OCI-LY7 (cell line): ENCODE measurements around the gene COL4A1. TPM values are rescaled to one million over a fixed set of nuclear protein-coding genes. Genes with fewer than 3 reads are reported as not detected.

Source experiments
- BruUV-seq: library from RNA; stranded (reverse); fragments of 400-500 nt; replicated peaks from 2 replicates; lab custom pipeline; 2021; lab: Mats Ljungman, UMichigan
- CTCF ChIA-PET: fragments of 300-600 bp; sonication (Branson Sonifier 250); formaldehyde crosslinking; loops from one replicate; lab custom pipeline; 2022; ENCODE audit warnings: antibody characterized with exemption; ENCODE audit not compliant: unreplicated experiment; lab: Charles Lee
- POLR2A ChIA-PET: fragments of 300-600 bp; sonication (Branson Sonifier 250); formaldehyde crosslinking; loops from one replicate; lab custom pipeline; 2022; ENCODE audit warnings: antibody characterized with exemption; lab: Charles Lee
- DNase-seq: peaks from one replicate; pipeline ENCODE4 v3.0.0-alpha.2; 2015; ENCODE audit warnings: low spot score
- H2AFZ ChIP-seq: fragments of 200-600 bp; sonication (generic), shearing (Covaris generic); 2 replicates; pipeline ENCODE4 v1.6.1; 2014; ENCODE audit warnings: mild to moderate bottlenecking, antibody characterized with exemption, low read length, moderate library complexity
- H3K27ac ChIP-seq: fragments of 200-600 bp; sonication (generic); 2 replicates; pipeline ENCODE4 v1.5.1; 2014; ENCODE audit warnings: mixed run types, low read depth, mild to moderate bottlenecking, moderate library complexity, low read length, inconsistent platforms; ENCODE audit not compliant: poor library complexity, severe bottlenecking
- H3K36me3 ChIP-seq: fragments of 200-600 bp; sonication (generic); 2 replicates; pipeline ENCODE4 v1.6.1; 2014; ENCODE audit warnings: mild to moderate bottlenecking, antibody characterized with exemption, low read length, moderate library complexity, mixed read lengths; ENCODE audit not compliant: insufficient read depth
- H3K4me1 ChIP-seq: fragments of 200-600 bp; sonication (generic); 2 replicates; pipeline ENCODE4 v1.5.1; 2014; ENCODE audit warnings: mild to moderate bottlenecking, low read length; ENCODE audit not compliant: insufficient read depth, poor library complexity, severe bottlenecking
- H3K4me2 ChIP-seq: fragments of 200-600 bp; sonication (generic); 2 replicates; pipeline ENCODE4 v1.6.1; 2014; ENCODE audit warnings: mild to moderate bottlenecking, low read length
- H3K4me3 ChIP-seq: fragments of 200-600 bp; sonication (generic); 2 replicates; pipeline ENCODE4 v1.5.1; 2014; ENCODE audit warnings: mild to moderate bottlenecking, low read depth, low read length; ENCODE audit not compliant: poor library complexity, severe bottlenecking
- H3K79me2 ChIP-seq: fragments of 200-600 bp; sonication (generic); 2 replicates; pipeline ENCODE4 v1.6.1; 2016; ENCODE audit warnings: low read depth, mild to moderate bottlenecking, low read length, moderate library complexity, mixed read lengths; ENCODE audit not compliant: insufficient read depth
- H3K9me2 ChIP-seq: fragments of 200-600 bp; sonication (generic); 2 replicates; pipeline ENCODE4 v1.6.1; 2016; ENCODE audit warnings: mild to moderate bottlenecking, low read length, mixed read lengths; ENCODE audit not compliant: insufficient read depth
- H3K9me3 ChIP-seq: fragments of 200-600 bp; sonication (generic); 2 replicates; pipeline ENCODE4 v1.6.1; 2014; ENCODE audit warnings: mild to moderate bottlenecking, mixed run types, low read length, mixed read lengths
- H4K20me1 ChIP-seq: fragments of 200-600 bp; sonication (generic); 2 replicates; pipeline ENCODE4 v1.6.1; 2014; ENCODE audit warnings: mild to moderate bottlenecking, antibody characterized with exemption, low read length, moderate library complexity, mixed read lengths; ENCODE audit not compliant: insufficient read depth
- EZH2phosphoT487 ChIP-seq: fragments of 200-600 bp; sonication (generic); IDR thresholded peaks from 2 replicates; pipeline ENCODE4 v1.6.1; 2018; ENCODE audit warnings: low read depth, borderline replicate concordance, mild to moderate bottlenecking, mixed run types, antibody characterized with exemption, low read length, moderate library complexity, mixed read lengths
- intact Hi-C: fragments of 100-400 bp; cut with micrococcal nuclease; formaldehyde crosslinking; loops from one replicate; pipeline ENCODE4 v1.10.0; 2022; ENCODE audit not compliant: unreplicated experiment
- total RNA-seq, 2 experiments: library from RNA; depleted of rRNA in 1 of 2; stranded (reverse); fragments of >200 nt in 1 of 2; shearing (Covaris generic) in 1 of 2; gene quantifications; 2 replicates each; pipeline ENCODE4 v1.2.3, GENCODE V29; 2014 to 2022
- TF ChIP-seq, protein P1 (sequence below): fragments of 200-600 bp; sonication (generic); conservative IDR thresholded peaks from 2 replicates; pipeline ENCODE4 v1.5.1; 2014; ENCODE audit warnings: mild to moderate bottlenecking, antibody characterized with exemption, low read length, moderate library complexity, mixed read lengths

Gene COL4A1
- total RNA-seq, 2 experiments from 2014 or later = 0.06 TPM; not detected in 1

DNA sequence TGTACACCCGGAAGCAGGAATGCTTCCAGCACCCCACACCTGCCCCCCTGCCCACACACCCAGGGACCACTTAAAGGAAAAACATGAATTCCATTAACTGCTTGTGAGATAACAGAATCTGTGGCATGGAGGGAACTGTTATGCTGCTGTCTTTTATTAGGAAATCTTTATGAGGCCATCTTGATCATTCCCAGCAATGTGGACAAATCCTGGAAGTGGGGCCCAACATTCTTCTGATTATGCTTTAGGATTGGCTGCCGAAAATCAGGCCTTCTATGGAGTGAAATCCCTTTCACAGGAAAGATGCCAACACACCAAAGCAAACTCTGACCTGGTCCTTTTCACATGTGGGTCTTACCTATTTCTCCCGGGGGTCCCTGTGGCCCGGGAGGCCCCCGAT is 114.5 kb downstream of the COL4A1 start:
- no peak for DNase-seq
- POLR2A ChIA-PET = no interaction called here

DNA sequence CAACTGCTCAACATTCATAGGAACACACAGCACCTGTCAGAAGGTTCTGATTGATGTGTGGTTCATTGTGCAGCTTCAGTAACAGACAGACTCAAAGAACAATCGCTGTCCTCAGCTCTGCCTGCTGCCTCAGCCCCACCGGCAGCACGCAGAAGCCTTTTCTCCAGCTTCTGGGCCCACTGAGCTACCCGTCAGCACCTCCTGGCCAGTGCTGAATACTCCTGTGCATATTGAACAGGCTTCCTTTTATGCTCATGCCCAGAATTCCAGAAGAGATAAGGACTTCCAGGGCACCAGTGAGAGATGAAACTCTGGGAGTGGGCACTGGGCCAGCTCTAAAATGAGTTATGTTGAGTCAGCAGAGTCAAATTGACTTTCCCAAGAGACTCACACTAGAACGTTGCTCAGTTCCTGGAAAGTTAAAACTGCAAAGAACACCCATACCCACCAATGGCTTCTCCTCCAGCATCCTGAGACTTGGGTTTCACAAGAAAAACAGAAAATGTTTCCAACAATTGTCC is 119.3 kb downstream of the COL4A1 start:
- intact Hi-C loops = no loop called here
- DNase-seq = no peak
- BruUV-seq = no TSS peak
- no peak overlapping the region for H3K27ac ChIP-seq
- ChIA-PET CTCF (no interaction called here), POLR2A (no interaction called here)
- no peak overlapping the region for H3K4me3 ChIP-seq
- no peaks in the 10 kb centered on the region for H3K9me2 ChIP-seq
- H3K4me2 ChIP-seq = no peak overlapping the region
- no peak overlapping the region for H2AFZ ChIP-seq
- TF ChIP-seq, protein P1, sequence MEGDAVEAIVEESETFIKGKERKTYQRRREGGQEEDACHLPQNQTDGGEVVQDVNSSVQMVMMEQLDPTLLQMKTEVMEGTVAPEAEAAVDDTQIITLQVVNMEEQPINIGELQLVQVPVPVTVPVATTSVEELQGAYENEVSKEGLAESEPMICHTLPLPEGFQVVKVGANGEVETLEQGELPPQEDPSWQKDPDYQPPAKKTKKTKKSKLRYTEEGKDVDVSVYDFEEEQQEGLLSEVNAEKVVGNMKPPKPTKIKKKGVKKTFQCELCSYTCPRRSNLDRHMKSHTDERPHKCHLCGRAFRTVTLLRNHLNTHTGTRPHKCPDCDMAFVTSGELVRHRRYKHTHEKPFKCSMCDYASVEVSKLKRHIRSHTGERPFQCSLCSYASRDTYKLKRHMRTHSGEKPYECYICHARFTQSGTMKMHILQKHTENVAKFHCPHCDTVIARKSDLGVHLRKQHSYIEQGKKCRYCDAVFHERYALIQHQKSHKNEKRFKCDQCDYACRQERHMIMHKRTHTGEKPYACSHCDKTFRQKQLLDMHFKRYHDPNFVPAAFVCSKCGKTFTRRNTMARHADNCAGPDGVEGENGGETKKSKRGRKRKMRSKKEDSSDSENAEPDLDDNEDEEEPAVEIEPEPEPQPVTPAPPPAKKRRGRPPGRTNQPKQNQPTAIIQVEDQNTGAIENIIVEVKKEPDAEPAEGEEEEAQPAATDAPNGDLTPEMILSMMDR = no peak
- TF ChIP-seq EZH2phosphoT487 = no peak
- H4K20me1 ChIP-seq = no peaks in the 10 kb centered on the region
- no peaks in the 10 kb centered on the region for H3K4me1 ChIP-seq
- no peaks in the 10 kb centered on the region for H3K9me3 ChIP-seq
- H3K79me2 ChIP-seq = no peaks in the 10 kb centered on the region
- H3K36me3 ChIP-seq = no peaks in the 10 kb centered on the region

More for the DNA sequence above, 114.5 kb downstream of the COL4A1 start:
- no peaks in the 10 kb centered on the region for H3K9me2 ChIP-seq
- H3K9me3 ChIP-seq = no peaks in the 10 kb centered on the region
- TF ChIP-seq EZH2phosphoT487 = no peak
- TF ChIP-seq, protein P1 = no peak
- no peak overlapping the region for H3K4me2 ChIP-seq
- no peaks in the 10 kb centered on the region for H3K36me3 ChIP-seq
- intact Hi-C loops = no loop called here
- no peak overlapping the region for H3K4me3 ChIP-seq
- no peaks in the 10 kb centered on the region for H3K4me1 ChIP-seq
- no peaks in the 10 kb centered on the region for H3K79me2 ChIP-seq
- no peak overlapping the region for H2AFZ ChIP-seq
- H3K27ac ChIP-seq = no peak overlapping the region
- no peaks in the 10 kb centered on the region for H4K20me1 ChIP-seq
- CTCF ChIA-PET = no interaction called here
- BruUV-seq = no TSS peak

DNA sequence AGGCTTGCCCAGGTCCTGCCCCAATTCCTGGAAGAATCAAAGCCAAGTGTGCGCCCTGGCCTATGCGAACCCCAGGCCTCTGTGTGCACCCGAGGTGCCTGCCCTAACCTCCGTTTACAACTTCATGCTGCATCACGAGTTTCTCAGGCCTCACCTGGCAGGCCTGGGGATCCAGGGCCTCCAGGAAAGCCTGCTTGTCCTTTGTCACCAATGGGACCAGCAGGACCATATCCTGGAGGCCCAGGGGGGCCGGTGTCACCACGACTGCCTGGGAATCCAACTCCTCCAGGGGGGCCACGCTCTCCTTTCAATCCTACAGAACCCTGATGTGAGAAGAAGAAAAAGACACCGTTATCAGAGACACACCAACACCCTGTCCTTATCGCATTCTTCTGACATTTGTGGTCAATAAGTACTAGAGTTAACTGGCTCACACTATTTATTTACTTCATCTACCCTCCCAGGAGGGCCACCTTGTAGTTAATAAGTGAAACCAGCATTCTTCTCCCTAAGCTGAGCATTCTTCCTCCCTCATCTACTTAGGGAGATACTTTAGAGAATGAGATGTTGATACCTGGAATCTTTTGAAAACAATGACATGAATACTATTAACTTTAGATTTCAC is 120.6 kb downstream of the COL4A1 start:
- BruUV-seq = no TSS peak
- ChIA-PET CTCF (no interaction called here), POLR2A (no interaction called here)

More for the DNA sequence above, 120.6 kb downstream of the COL4A1 start:
- no peak for TF ChIP-seq EZH2phosphoT487
- Histone ChIP-seq H3K4me2 (no peak overlapping the region), H4K20me1 (no peaks in the 10 kb centered on the region), H3K4me3 (no peak overlapping the region), H3K9me3 (no peaks in the 10 kb centered on the region), H3K27ac (no peak overlapping the region), H3K79me2 (no peaks in the 10 kb centered on the region), H3K9me2 (no peaks in the 10 kb centered on the region), H3K36me3 (no peaks in the 10 kb centered on the region), H2AFZ (no peak overlapping the region), H3K4me1 (no peaks in the 10 kb centered on the region)
- no peak for DNase-seq
- intact Hi-C loops = no loop called here
